Measurements from ENCODE around the gene DTD2. TPM values are rescaled to one million over a fixed set of nuclear protein-coding genes. Genes with fewer than 3 reads are reported as not detected.
A peak's percentile ranks its signal among the peaks of the same experiment; 100 is the strongest.

The DTD2 gene
- total RNA-seq, 2 donors from 2014 or later, result 12.7 to 14.9 TPM

GRCh38 chr14:31492759-31493498 is 35.6 kb upstream of the DTD2 start:
- Histone ChIP-seq H3K4me1 (ENCODE audit: control insufficient read depth, insufficient read depth, low read length) (peaks cover 5% of the 10 kb centered on the region), H3K9me3 (ENCODE audit: control insufficient read depth, low read length) (no peaks in the 10 kb centered on the region), H3K27ac (ENCODE audit: low read depth, low read length) (no peak overlapping the region), H3K4me3 (ENCODE audit: low read length) (no peak overlapping the region), H3K9ac (ENCODE audit: extremely low read depth, low read length, poor library complexity, severe bottlenecking) (no peak overlapping the region), H3K36me3 (ENCODE audit: control insufficient read depth, insufficient read depth, low read length) (no peaks in the 10 kb centered on the region), H3K27me3 (ENCODE audit: control insufficient read depth, insufficient read depth, low read length, poor library complexity, severe bottlenecking) (no peaks in the 10 kb centered on the region)
- Mint-ChIP-seq H3K4me1 (peaks cover 6% of the 10 kb centered on the region), H3K27me3 (ENCODE audit: insufficient read depth) (no peaks in the 10 kb centered on the region), H3K9me3 (peaks cover 11% of the 10 kb centered on the region), H3K36me3 (ENCODE audit: low read depth) (no peaks in the 10 kb centered on the region), H3K27ac (no peak overlapping the region), H3K4me3 (no peak overlapping the region)
- 93% methylated on average over 2 to 8 of the region's 8 CpGs for WGBS, 2 experiments (ENCODE audit: insufficient coverage in 1 of 2, insufficient read length in 1 of 2)
- peak; percentile 47 for DNase-seq
- TF ChIP-seq, protein P1, sequence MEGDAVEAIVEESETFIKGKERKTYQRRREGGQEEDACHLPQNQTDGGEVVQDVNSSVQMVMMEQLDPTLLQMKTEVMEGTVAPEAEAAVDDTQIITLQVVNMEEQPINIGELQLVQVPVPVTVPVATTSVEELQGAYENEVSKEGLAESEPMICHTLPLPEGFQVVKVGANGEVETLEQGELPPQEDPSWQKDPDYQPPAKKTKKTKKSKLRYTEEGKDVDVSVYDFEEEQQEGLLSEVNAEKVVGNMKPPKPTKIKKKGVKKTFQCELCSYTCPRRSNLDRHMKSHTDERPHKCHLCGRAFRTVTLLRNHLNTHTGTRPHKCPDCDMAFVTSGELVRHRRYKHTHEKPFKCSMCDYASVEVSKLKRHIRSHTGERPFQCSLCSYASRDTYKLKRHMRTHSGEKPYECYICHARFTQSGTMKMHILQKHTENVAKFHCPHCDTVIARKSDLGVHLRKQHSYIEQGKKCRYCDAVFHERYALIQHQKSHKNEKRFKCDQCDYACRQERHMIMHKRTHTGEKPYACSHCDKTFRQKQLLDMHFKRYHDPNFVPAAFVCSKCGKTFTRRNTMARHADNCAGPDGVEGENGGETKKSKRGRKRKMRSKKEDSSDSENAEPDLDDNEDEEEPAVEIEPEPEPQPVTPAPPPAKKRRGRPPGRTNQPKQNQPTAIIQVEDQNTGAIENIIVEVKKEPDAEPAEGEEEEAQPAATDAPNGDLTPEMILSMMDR (conservative IDR thresholded peaks at IDR 0.05), result no peak

DNA sequence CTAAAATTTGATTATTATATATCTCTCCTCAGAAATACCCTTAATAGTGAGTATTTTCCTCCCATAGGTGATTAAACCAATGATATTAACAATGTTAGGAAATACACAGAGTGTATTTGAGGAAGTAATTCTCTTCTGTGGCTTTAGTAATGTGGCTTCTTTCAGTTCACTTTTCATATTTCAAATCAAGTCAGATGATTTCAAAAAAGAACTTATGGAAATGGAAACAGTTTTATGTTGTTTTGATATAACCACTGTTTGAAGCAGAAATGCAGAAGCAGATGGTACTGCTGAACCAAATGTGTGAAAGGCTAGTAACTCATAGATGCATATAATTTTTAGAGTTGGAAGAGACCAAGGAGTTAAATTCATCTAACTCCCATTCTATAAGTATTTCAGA is 32.4 kb upstream of the DTD2 start:
- Histone ChIP-seq H3K4me1 (ENCODE audit: control insufficient read depth, insufficient read depth, low read length) (peaks cover 5% of the 10 kb centered on the region), H3K9me3 (ENCODE audit: control insufficient read depth, low read length) (no peaks in the 10 kb centered on the region), H3K36me3 (ENCODE audit: control insufficient read depth, insufficient read depth, low read length) (no peaks in the 10 kb centered on the region), H3K27ac (ENCODE audit: low read depth, low read length) (no peak overlapping the region), H3K9ac (ENCODE audit: extremely low read depth, low read length, poor library complexity, severe bottlenecking) (no peak overlapping the region), H3K27me3 (ENCODE audit: control insufficient read depth, insufficient read depth, low read length, poor library complexity, severe bottlenecking) (no peaks in the 10 kb centered on the region), H3K4me3 (ENCODE audit: low read length) (no peak overlapping the region)
- Mint-ChIP-seq H3K27me3 (ENCODE audit: insufficient read depth) (no peaks in the 10 kb centered on the region), H3K36me3 (ENCODE audit: low read depth) (no peaks in the 10 kb centered on the region), H3K27ac (no peak overlapping the region), H3K9me3 (peaks cover 11% of the 10 kb centered on the region), H3K4me3 (no peak overlapping the region), H3K4me1 (peaks cover 6% of the 10 kb centered on the region)
- TF ChIP-seq, protein P1 (conservative IDR thresholded peaks at IDR 0.05), result no peak
- DNase-seq, result no peak

DNA sequence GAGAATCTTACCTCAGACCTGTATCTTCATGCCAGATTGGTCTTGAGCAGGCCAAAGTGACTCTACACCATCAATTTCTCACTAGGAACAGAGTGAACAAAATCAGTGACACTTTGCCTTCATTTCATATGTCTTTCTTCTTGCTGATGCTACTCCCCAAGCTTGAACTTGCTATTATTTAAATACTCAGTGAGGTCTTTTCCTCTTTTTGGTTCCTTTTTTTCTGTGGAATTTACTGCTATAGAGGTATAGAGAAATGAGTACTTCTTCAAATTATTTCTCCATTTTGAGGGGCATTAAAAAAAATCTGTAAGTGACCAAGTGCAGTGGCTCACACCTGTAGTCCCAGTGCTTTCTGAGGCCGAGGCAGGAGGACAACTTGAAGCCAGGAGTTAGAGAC is 30.6 kb upstream of the DTD2 start, which contains the start of gene GPR33:
Gene GPR33, minus strand, starts transcription at position 154 of the 400 bp plus-strand sequence. CDS start 4,074 bp downstream, outside the sequence.
- Mint-ChIP-seq H3K36me3 (ENCODE audit: low read depth) (no peaks in the 10 kb centered on the region), H3K4me3 (no peak within 1 kb of the TSS), H3K27me3 (ENCODE audit: insufficient read depth) (no peaks in the 10 kb centered on the region), H3K9me3 (peaks cover 7% of the 10 kb centered on the region), H3K4me1 (peaks cover 6% of the 10 kb centered on the region), H3K27ac (no peak within 1 kb of the TSS)
- Histone ChIP-seq H3K9me3 (ENCODE audit: control insufficient read depth, low read length) (no peaks in the 10 kb centered on the region), H3K4me3 (ENCODE audit: low read length) (no peak within 1 kb of the TSS), H3K27ac (ENCODE audit: low read depth, low read length) (no peak within 1 kb of the TSS), H3K4me1 (ENCODE audit: control insufficient read depth, insufficient read depth, low read length) (peaks cover 5% of the 10 kb centered on the region), H3K36me3 (ENCODE audit: control insufficient read depth, insufficient read depth, low read length) (no peaks in the 10 kb centered on the region), H3K27me3 (ENCODE audit: control insufficient read depth, insufficient read depth, low read length, poor library complexity, severe bottlenecking) (no peaks in the 10 kb centered on the region), H3K9ac (ENCODE audit: extremely low read depth, low read length, poor library complexity, severe bottlenecking) (no peak within 1 kb of the TSS)
- TF ChIP-seq, protein P1 (conservative IDR thresholded peaks at IDR 0.05), result no peak
- no peak for DNase-seq
- 67 to 84% methylated on average over 1 of the region's 1 CpG for WGBS, 2 experiments (ENCODE audit: insufficient coverage in 1 of 2, insufficient read length in 1 of 2)
